Measurements from ENCODE around the gene USP12.
A peak's percentile ranks its signal among the peaks of the same experiment; 100 is the strongest.
"Not testable (repeated sequence)": the region's sequence is repeated elsewhere in the genome, so short reads cannot be mapped to it uniquely, and the experiment has no call there.

The USP12 gene

DNA sequence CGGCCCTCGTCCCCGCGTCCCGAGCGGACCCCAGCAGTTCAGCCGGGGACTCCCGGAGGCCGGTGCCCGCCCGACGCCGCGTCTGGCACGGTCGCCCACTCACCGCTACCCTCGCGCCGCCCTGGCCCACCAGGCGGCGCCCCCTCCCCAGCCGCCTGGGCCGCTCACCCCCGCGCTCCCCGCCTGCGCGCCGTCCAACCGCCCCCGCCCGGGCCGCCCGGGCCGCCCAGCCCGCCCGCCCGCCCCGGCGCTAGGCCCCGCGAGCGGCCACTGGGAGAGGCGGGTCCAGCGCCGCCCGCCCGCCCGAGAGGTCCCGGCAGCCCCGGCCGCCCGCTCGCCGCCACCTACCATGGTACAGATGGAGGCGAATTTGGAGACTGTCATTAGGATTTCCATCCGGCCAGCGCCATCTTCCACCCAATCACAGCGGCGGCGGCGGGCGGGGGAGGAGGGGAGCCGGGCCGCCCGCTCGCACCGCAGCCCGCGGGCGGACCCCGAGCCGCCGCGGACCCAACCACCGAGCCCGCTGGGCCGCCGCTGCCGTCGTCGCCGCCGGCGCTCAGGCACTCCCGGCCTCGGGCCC is at the start of gene USP12:
Gene USP12, minus strand, starts transcription at position 568 of the 583 bp plus-strand sequence. Its CDS starts 172 bp downstream, at position 396.
- peak in 1 of 2 donors; percentile 31 for DNase-seq

GRCh38 chr13:27219611-27220010 is 48.0 kb upstream of the USP12 start:
- DNase-seq: no peak

DNA sequence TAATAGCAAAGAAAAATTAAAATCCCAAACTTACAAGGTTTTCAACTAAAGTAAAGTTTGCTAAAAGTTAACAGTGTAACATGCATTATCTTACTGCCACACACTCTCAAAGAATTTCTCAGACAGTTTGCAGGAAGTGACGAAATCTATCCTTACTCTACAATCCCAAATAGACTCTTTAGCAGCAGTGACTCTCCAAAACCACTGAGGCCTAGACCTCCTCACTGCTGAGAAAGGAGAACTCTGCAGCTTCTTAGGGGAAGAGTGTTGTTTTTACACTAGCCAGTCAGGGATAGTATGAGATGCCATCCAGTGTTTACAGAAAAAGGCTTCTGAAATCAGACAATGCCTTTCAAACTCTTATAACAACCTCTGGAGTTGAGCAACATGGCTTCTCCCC is 47.2 kb upstream of the USP12 start:
- DNase-seq: not testable (repeated sequence)

GRCh38 chr13:27217791-27218190 is 46.2 kb upstream of the USP12 start:
- not testable (repeated sequence) for DNase-seq

DNA sequence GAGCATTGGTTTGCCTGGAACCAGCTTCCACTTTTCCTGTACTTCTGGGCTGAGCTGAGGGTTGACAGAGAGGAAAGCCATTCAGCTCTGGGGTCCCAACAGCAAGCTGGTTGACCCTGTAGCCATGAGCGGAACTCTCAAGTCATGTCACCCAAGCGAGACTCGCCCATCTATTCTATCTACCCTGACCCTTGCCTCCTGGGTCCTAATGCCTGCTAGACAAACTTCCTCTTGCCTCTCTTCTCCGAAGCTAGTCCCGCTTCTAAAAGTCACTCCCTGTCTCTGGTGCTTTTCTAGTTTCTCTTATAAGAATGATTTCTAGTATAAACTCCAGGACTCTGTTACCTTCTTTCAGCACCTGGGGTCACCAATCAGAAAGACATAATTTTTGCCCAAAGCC is 41.8 kb upstream of the USP12 start:
- DNase-seq: not testable (repeated sequence)

GRCh38 chr13:27211771-27212364 is 40.3 kb upstream of the USP12 start:
- no peak for DNase-seq

- DNase-seq: no peak
Observed at GRCh38 chr13:27211271-27211670, 39.7 kb upstream of the USP12 start.

- no peak for DNase-seq
Observed at GRCh38 chr13:27208514-27208913, 36.9 kb upstream of the USP12 start.

GRCh38 chr13:27203854-27204253 is 32.2 kb upstream of the USP12 start:
- DNase-seq: peak in 1 of 2 donors; percentile 12

- no peak for DNase-seq
Observed at GRCh38 chr13:27203186-27203585, 31.6 kb upstream of the USP12 start.

GRCh38 chr13:27201661-27202060 is 30.1 kb upstream of the USP12 start:
- no peak for DNase-seq

- no peak for DNase-seq
Observed at GRCh38 chr13:27200413-27201070, 28.9 kb upstream of the USP12 start.

DNA sequence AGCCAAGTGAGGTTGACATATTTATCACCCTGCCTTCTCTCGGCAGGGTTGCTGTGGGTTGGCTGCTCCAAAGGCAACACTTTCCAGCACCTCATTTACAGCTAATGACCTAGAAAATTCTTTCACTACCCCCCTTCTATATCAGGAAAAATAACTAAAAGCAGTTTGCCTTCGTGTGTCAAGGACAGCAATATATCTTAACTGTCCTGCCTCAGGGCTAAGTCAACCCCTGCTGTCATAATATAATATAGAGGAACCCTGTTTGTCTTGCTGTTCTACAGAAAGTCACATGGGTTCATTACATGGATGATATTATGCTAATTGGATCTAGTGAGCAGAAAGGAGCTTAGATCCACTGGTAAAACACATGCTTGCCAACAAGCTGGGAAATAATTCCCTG is 28.1 kb upstream of the USP12 start:
- no peak for DNase-seq

DNA sequence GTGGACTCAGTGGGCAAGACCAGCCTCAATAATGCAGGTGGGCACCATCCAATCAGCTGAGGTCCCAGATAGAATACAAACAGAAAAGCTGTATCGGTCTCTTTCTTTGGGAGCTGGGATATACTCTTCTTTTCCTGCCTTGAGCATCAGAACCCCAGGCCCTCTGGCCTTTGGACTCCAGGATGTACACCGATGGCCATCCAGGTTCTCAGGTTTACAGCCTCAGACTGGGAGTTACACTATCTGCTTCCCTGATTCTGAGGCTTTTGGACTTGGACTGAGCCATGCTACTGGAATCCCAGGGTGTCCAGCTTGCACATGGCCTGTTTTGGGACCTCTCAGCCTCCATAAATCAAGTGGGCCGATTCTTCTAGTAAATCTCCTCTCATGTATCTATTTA is 27.6 kb upstream of the USP12 start:
- no peak for DNase-seq

DNA sequence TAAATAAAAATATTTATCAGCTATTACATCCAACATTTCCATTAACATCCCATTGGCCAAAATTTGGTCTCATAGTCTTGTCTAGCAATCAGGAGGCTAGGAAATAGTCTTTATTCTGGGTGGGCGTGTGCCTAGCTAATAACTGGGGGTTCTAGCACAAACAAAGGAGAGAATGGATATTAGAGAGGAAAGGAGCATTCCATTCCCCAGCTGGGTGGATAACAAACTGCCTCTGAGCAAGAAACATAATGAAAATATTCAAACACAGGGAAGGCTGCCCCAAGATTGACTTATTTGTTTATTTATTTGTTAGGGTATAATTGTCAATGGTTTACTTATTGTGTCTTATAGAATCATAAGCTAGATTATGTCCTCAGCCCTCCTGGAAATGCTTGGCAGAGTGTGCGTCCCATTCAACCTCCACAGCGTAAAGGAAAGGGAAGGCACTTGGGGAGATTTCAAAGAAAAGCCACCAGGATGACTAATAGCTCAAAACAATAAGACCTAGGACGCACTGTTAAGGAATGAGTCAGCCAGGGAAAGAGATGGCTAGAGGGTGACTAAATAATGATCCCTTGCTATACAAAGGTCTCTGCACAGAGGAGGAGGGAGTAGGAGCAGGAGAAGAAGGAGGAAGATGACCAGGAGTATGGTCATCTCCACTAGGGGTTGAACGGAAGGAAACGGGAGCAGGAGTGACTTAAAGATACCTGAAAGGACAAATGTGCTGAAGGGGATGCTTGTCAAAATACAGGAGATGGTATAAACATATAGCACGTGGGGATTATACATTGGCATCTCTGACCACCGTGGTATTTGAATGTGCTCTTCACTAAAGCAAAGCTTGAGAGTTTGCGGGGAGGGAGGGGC is 23.5 kb upstream of the USP12 start:
- no peak for DNase-seq

DNA sequence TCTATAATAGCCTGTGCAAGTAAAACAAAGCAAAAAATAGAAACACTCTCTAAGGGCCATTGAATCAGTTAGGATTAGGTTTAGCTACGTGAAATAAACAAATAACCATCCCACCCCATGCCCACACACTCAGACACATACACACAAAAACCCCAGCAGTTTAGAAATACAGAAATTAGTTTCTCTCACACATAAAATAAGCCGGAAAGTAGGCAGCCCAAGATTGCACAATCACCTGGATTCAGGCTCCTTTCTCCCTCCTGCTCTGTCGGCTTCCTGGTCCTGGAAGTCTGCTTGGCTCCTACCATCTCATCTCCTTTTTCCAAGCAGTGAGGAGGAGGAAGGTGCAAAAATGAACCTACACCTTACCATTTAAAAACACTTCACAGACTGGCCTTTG is 22.6 kb upstream of the USP12 start:
- DNase-seq: no peak

DNA sequence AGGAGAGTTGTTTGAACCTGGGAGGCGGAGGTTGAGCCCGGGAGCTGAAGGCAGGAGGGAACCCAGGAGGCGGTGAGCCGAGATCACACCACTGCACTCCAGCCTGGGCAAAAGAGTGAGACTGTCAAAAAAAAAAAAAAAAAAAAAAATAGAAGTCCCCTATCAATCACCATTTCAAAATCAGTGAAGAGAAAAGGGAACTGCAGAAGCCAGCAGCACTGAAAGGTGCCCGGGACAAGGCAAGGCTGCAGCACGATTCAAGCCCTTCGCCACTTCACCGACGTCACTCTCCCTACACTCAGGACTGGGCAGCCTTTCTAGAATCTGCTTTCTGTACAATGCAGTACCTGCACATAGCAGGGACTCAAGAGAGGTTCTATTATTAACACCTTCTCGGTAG is 21.9 kb upstream of the USP12 start:
- no peak for DNase-seq

DNA sequence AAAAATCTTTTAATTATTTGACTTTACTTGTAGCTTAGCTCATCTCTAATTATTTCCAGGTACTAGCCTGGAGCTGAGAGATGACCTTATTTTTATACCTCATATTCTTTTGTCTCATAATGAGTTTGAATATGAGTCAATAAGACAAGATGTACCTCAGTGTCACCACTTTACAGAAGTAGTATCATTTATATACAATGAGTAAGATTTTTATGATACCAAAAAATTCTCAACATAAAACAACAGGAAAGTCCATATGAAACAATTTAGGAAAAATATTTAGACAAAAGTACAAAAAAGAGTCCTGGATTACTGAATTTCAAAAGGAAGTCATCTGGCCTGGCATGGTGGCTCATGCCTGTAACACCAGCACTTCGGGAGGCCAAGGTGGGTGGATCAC is 21.4 kb upstream of the USP12 start:
- DNase-seq: no peak

GRCh38 chr13:27192367-27192766 is 20.8 kb upstream of the USP12 start:
- not testable (repeated sequence) for DNase-seq

- DNase-seq: no peak
Observed at GRCh38 chr13:27189192-27189591, 17.6 kb upstream of the USP12 start.

- no peak for DNase-seq
Observed at GRCh38 chr13:27188239-27188638, 16.6 kb upstream of the USP12 start.

DNA sequence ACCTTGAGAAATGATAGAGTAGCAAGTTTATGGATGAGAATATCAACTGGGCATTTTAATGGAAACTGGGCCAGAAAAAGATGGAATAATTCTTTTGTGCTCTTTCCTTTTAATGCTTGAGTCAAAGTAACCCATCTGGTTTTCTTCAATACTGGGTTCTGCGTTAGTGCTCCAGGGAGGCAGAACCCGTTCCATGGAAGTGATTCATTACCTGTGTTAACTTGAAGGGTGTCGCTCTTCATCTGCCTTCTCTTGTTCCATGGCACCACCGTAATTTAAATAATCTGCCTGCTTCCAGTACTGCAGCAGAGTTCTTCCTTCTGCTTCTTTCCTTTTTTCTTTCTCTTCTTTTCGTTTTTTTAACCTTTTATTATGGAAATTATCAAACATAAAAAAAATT is 14.7 kb upstream of the USP12 start:
- no peak for DNase-seq

DNA sequence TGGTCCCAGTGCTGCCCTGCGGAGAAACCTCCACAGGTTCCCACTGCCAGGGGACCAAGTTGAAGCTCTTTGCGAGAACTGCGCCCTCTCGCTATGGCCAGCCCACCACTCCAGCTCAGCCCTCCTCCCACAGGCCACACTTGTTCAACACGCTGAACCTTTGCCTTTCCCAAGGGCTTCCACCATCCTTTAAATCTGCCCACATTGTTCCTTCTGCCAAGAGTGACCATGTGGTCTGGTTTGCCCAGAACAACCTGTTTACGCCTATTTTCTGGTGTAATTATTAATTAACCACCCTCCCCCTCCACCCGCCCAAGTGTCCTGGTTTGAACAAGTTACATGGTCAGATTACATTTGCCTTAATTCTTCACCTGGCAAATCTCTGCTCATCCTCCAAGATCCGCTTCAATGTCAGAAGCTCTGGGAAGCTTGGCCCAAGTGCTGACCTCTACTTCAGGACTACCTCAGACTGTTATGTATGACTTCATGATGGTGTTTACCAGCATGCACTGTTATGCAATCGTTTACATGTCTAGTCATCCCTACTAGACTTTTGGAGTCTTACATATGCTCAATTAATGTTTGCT is 12.0 kb upstream of the USP12 start:
- DNase-seq: no peak

Data from CD4-positive, alpha-beta T cell treated with Interleukin-4 for 1 hour (primary cell).